HG03060 (cell line): ENCODE measurements around the gene DYSF.

Experiments
- ATAC-seq: cut with Tn5 transposase; IDR thresholded peaks from one replicate; pipeline ENCODE4 v1.9.1; 2021; ENCODE audit warnings: low read depth, moderate number of reproducible peaks; ENCODE audit not compliant: unreplicated experiment

DYSF gene

GRCh38 chr2:71521436-71521950 is 68.1 kb downstream of the DYSF start:
- no peak for ATAC-seq

- no peak for ATAC-seq
Measured at GRCh38 chr2:71524476-71524875, 71.1 kb downstream of the DYSF start.

- no peak for ATAC-seq
Measured at GRCh38 chr2:71526141-71526540, 72.8 kb downstream of the DYSF start.

GRCh38 chr2:71526975-71527374 is 73.6 kb downstream of the DYSF start:
- no peak for ATAC-seq

GRCh38 chr2:71528131-71528591 is 74.8 kb downstream of the DYSF start:
- ATAC-seq, result no peak

GRCh38 chr2:71528749-71529148 is 75.4 kb downstream of the DYSF start:
- ATAC-seq, result no peak

GRCh38 chr2:71530211-71530610 is 76.8 kb downstream of the DYSF start:
- no peak for ATAC-seq

GRCh38 chr2:71530641-71531332 is 77.4 kb downstream of the DYSF start:
- no peak for ATAC-seq

- no peak for ATAC-seq
Measured at GRCh38 chr2:71531522-71532047, 78.2 kb downstream of the DYSF start.

- ATAC-seq, result no peak
Measured at GRCh38 chr2:71532327-71532726, 79.0 kb downstream of the DYSF start.

GRCh38 chr2:71534201-71534600 is 80.8 kb downstream of the DYSF start:
- ATAC-seq, result no peak

- no peak for ATAC-seq
Measured at GRCh38 chr2:71534826-71535225, 81.5 kb downstream of the DYSF start.

GRCh38 chr2:71535526-71535925 is 82.2 kb downstream of the DYSF start:
- ATAC-seq, result no peak

- ATAC-seq, result no peak
Measured at GRCh38 chr2:71536226-71536671, 82.9 kb downstream of the DYSF start.

- no peak for ATAC-seq
Measured at GRCh38 chr2:71538241-71538640, 84.9 kb downstream of the DYSF start.

- ATAC-seq, result no peak
Measured at GRCh38 chr2:71538656-71539265, 85.4 kb downstream of the DYSF start.

- no peak for ATAC-seq
Measured at GRCh38 chr2:71540818-71541217, 87.5 kb downstream of the DYSF start.

GRCh38 chr2:71544919-71545571 is 91.7 kb downstream of the DYSF start:
- no peak for ATAC-seq

GRCh38 chr2:71545572-71546274 is 92.4 kb downstream of the DYSF start:
- ATAC-seq, result no peak

GRCh38 chr2:71546275-71546638 is 92.9 kb downstream of the DYSF start:
- no peak for ATAC-seq
